Ishikawa (cell line): ENCODE measurements around the gene BRCA1.

ENCODE experiments used
- CEBPB ChIP-seq: IDR thresholded peaks from 2 replicates; pipeline ENCODE4 v1.6.1; 2012
- CREB1 ChIP-seq: IDR thresholded peaks from 2 replicates; pipeline ENCODE4 v1.6.1; 2012; ENCODE audit warnings: low read depth
- EGR1 ChIP-seq: IDR thresholded peaks from 2 replicates; pipeline ENCODE4 v1.6.1; 2012
- EP300 ChIP-seq: IDR thresholded peaks from 2 replicates; pipeline ENCODE4 v1.6.1; 2012; ENCODE audit warnings: borderline replicate concordance
- FOXM1 ChIP-seq: IDR thresholded peaks from 2 replicates; pipeline ENCODE4 v1.6.1; 2012; ENCODE audit warnings: low read depth, borderline replicate concordance
- MAX ChIP-seq: IDR thresholded peaks from 2 replicates; pipeline ENCODE4 v1.6.1; 2012
- NFIC ChIP-seq: IDR thresholded peaks from 2 replicates; pipeline ENCODE4 v1.6.1; 2012
- RAD21 ChIP-seq: IDR thresholded peaks from 2 replicates; pipeline ENCODE4 v1.6.1; 2012; ENCODE audit warnings: low read depth
- TAF1 ChIP-seq: IDR thresholded peaks from 2 replicates; pipeline ENCODE4 v1.6.1; 2012; ENCODE audit warnings: low read depth, mild to moderate bottlenecking
- TCF12 ChIP-seq: IDR thresholded peaks from 2 replicates; pipeline ENCODE4 v1.6.1; 2012; ENCODE audit warnings: low read depth
- TEAD4 ChIP-seq: IDR thresholded peaks from 2 replicates; pipeline ENCODE4 v1.6.1; 2012
- USF1 ChIP-seq: IDR thresholded peaks from 2 replicates; pipeline ENCODE4 v1.6.1; 2012
- YY1 ChIP-seq: IDR thresholded peaks from 2 replicates; pipeline ENCODE4 v1.6.1; 2012; ENCODE audit warnings: low read depth
- ZBTB7A ChIP-seq: IDR thresholded peaks from 2 replicates; pipeline ENCODE4 v1.6.1; 2012; ENCODE audit warnings: low read depth
- TF ChIP-seq, protein P1 (sequence below): IDR thresholded peaks from 2 replicates; pipeline ENCODE4 v1.6.1; 2012; ENCODE audit warnings: low read depth, mild to moderate bottlenecking

Gene BRCA1

DNA sequence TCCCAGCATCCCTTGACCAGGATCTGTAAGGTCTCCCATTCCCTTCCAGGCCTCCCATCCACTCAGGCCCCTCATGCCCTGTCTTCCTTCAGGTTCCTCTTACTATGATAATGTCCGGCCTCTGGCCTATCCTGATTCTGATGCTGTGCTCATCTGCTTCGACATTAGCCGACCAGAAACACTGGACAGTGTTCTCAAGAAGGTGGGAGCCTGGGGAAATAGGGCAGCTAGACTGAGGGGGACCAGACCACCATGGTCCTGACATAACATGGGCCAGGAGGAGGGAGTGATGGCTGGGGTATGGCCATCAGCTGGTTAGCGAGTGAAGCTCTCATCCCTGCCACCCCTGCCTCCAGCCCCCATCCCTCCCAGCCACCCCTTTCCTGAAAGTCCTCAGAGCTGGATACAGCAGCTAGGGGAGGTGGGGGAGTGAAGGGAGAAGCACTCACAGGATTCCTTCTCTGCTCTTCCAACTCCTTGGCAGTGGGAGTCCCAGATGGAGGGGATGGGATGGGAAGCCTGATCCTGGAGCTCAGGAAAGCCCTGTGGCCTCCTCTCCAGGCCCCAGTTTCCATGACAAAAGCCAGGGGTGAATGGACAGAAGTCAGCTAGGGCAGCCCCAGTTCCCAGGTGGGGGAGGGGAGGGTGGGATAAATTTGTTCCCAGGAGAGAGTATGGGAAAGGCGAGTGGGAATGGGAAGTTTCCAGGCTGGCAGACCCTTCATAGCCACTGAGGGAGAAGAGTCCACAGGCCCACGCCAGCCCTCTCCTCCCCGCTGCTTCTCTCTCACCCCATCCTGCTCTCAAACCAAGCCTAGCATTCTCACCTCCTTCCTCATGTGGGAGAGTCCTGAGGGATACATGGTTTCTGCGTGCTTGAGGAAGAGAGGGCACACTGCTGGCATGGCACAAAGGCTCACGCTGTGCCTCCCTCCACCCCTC, 97.8 kb downstream of the BRCA1 start:
- no peak for TF ChIP-seq CEBPB
- no peak for TF ChIP-seq YY1
- TF ChIP-seq USF1: no peak
- TF ChIP-seq EGR1: no peak
- TF ChIP-seq ZBTB7A: no peak
- no peak for TF ChIP-seq TAF1
- no peak for TF ChIP-seq CREB1
- no peak for TF ChIP-seq FOXM1
- TF ChIP-seq NFIC: no peak
- no peak for TF ChIP-seq TCF12
- TF ChIP-seq RAD21: no peak
- no peak for TF ChIP-seq MAX
- TF ChIP-seq, protein P1, sequence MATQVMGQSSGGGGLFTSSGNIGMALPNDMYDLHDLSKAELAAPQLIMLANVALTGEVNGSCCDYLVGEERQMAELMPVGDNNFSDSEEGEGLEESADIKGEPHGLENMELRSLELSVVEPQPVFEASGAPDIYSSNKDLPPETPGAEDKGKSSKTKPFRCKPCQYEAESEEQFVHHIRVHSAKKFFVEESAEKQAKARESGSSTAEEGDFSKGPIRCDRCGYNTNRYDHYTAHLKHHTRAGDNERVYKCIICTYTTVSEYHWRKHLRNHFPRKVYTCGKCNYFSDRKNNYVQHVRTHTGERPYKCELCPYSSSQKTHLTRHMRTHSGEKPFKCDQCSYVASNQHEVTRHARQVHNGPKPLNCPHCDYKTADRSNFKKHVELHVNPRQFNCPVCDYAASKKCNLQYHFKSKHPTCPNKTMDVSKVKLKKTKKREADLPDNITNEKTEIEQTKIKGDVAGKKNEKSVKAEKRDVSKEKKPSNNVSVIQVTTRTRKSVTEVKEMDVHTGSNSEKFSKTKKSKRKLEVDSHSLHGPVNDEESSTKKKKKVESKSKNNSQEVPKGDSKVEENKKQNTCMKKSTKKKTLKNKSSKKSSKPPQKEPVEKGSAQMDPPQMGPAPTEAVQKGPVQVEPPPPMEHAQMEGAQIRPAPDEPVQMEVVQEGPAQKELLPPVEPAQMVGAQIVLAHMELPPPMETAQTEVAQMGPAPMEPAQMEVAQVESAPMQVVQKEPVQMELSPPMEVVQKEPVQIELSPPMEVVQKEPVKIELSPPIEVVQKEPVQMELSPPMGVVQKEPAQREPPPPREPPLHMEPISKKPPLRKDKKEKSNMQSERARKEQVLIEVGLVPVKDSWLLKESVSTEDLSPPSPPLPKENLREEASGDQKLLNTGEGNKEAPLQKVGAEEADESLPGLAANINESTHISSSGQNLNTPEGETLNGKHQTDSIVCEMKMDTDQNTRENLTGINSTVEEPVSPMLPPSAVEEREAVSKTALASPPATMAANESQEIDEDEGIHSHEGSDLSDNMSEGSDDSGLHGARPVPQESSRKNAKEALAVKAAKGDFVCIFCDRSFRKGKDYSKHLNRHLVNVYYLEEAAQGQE: no peak

DNA sequence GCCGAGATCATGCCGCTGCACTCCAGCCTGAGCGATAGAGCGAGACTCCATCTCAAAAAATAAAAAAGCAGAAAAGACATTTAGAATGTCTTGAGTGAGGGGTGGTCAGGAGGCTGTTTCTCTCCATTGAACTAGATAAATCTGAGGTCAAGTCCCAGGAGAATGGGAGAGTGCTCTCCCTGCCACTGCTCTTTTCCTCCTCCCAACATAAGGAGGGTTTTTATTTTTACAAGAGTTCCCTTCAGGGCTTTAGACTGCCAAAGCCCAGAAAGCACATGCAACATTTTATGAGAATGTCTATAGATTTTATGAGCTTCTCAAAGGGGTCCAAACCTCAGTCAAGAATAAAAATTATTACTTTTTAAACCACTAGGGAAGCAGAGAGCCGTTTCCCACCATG, 98.6 kb downstream of the BRCA1 start:
- no peak for TF ChIP-seq TCF12
- TF ChIP-seq TAF1: no peak
- no peak for TF ChIP-seq USF1
- TF ChIP-seq, protein P1: no peak
- no peak for TF ChIP-seq CREB1
- TF ChIP-seq RAD21: no peak
- TF ChIP-seq YY1: no peak
- no peak for TF ChIP-seq MAX
- no peak for TF ChIP-seq TEAD4

DNA sequence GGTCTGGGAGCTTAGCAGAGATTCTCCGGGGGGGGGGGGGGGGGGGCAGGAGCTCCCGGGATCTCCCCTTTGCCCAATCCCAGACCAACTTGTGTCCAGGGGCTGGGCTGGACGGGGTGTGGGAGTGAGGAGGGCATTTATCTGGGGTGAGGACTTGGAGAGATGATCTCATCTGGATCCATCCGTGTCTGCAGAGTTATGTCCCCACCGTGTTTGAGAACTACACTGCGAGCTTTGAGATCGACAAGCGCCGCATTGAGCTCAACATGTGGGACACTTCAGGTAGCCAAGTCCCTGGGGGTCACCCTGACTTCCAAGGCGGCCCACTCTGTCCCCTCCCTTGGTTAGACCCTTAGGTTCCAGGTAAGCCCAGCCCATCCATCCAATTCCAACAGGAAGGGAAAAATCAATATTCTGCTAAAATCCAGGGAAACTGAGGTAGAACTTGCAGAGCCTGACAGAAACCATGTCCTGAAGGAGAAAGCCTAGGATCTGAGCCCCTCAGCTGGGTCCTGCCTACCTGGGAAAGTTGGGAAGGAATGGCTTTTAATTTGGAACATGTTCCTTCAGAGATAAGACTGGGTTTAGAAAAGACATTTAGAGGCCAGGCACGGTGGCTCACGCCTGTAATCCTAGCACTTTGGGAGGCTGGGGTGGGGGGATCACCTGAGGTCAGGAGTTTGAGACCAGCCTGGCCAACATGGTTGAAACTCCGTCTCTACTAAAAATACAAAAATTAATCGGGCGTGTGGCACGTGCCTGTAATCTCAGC, 99.2 kb downstream of the BRCA1 start:
- TF ChIP-seq EGR1: no peak
- TF ChIP-seq FOXM1: no peak
- no peak for TF ChIP-seq MAX
- TF ChIP-seq TAF1: no peak
- no peak for TF ChIP-seq CEBPB
- TF ChIP-seq USF1: no peak
- no peak for TF ChIP-seq TEAD4
- no peak for TF ChIP-seq EP300
- TF ChIP-seq ZBTB7A: no peak
- TF ChIP-seq CREB1: no peak
- no peak for TF ChIP-seq YY1
- TF ChIP-seq, protein P1: no peak
- TF ChIP-seq RAD21: no peak
- no peak for TF ChIP-seq NFIC
- TF ChIP-seq TCF12: no peak
